H1 (cell line): ENCODE results near the gene PRKCZ.

ENCODE experiments used
- ATF3 ChIP-seq: IDR thresholded peaks from 2 replicates; pipeline ENCODE4 v1.6.1; 2011; ENCODE audit warnings: low read depth, mild to moderate bottlenecking, low read length; ENCODE audit not compliant: insufficient read depth
- CTCF ChIP-seq, 3 experiments: IDR thresholded peaks; 1 replicate in 2 of 3; 2 replicates in 1 of 3; pipeline versions ENCODE4 v1.5.1 to v1.6.1; 2011; ENCODE audit warnings: low read length in 3 of 3, mild to moderate bottlenecking in 3 of 3, inconsistent platforms in 2 of 3, low read depth in 1 of 3, moderate library complexity in 1 of 3; ENCODE audit not compliant: insufficient read depth in 1 of 3; ENCODE audit errors: control extremely low read depth in 1 of 3
- EZH2 ChIP-seq: fragments of 200-600 bp; sonication (generic); IDR thresholded peaks from 2 replicates; pipeline ENCODE4 v1.7.1; 2012; ENCODE audit warnings: low read depth, mild to moderate bottlenecking, moderate library complexity, low read length, inconsistent platforms; ENCODE audit not compliant: severe bottlenecking
- MAX ChIP-seq: IDR thresholded peaks from 2 replicates; pipeline ENCODE4 v1.6.1; 2012; ENCODE audit warnings: inconsistent platforms
- POLR2A ChIP-seq, 2 experiments: IDR thresholded peaks; 1 replicate in 1 of 2; 2 replicates in 1 of 2; pipeline ENCODE4 v1.6.1; 2011; ENCODE audit warnings: low read depth in 2 of 2, low read length in 2 of 2, mild to moderate bottlenecking in 2 of 2; ENCODE audit errors: control extremely low read depth in 1 of 2
- POLR2AphosphoS5 ChIP-seq: IDR thresholded peaks from 2 replicates; pipeline ENCODE4 v1.6.1; 2011; ENCODE audit warnings: low read depth, low read length
- USF2 ChIP-seq: IDR thresholded peaks from 2 replicates; pipeline ENCODE4 v1.6.1; 2011; ENCODE audit warnings: low read length, improper control_type of control experiment

GRCh38 chr1:2202843-2203601, 152.8 kb downstream of the PRKCZ start:
- no peak for TF ChIP-seq POLR2AphosphoS5
- TF ChIP-seq USF2 = no peak
- no peak for TF ChIP-seq EZH2
- no peak for TF ChIP-seq POLR2A (IDR thresholded peaks at IDR 0.05; ENCODE audit: control extremely low read depth in 1 of 2, low read depth in 2 of 2, low read length in 2 of 2)
- TF ChIP-seq MAX = no peak
- no peak for TF ChIP-seq CTCF (IDR thresholded peaks at IDR 0.05; ENCODE audit: control extremely low read depth in 1 of 3, insufficient read depth in 1 of 3, low read depth in 1 of 3, low read length in 3 of 3)
- TF ChIP-seq ATF3 = no peak
